MG63 (cell line): ENCODE data around the gene CDK5R2. TPM values are rescaled to one million over a fixed set of nuclear protein-coding genes. Genes with fewer than 3 reads are reported as not detected.

Experiments
- DNase-seq: peaks from one replicate; pipeline ENCODE4 v3.0.0-alpha.2; 2020
- H3K27me3 ChIP-seq: fragments of 250-450 bp; sonication (Bioruptor Pico); 2 replicates; pipeline ENCODE4 v1.5.1; 2020; ENCODE audit warnings: mild to moderate bottlenecking, moderate library complexity
- H3K36me3 ChIP-seq: fragments of 250-450 bp; sonication (Bioruptor Pico); 2 replicates; pipeline ENCODE4 v1.5.1; 2020; ENCODE audit warnings: mild to moderate bottlenecking, moderate library complexity
- H3K4me3 ChIP-seq: fragments of 250-450 bp; sonication (Bioruptor Pico); 2 replicates; pipeline ENCODE4 v1.5.1; 2020; ENCODE audit warnings: mild to moderate bottlenecking, moderate library complexity
- H3K9me3 ChIP-seq: fragments of 250-450 bp; sonication (Bioruptor Pico); 2 replicates; pipeline ENCODE4 v1.5.1; 2020; ENCODE audit warnings: mild to moderate bottlenecking, moderate library complexity
- total RNA-seq: library from RNA; depleted of rRNA; stranded (reverse); fragments of >200 nt; shearing (Covaris generic); gene quantifications from 2 replicates; pipeline ENCODE4 v1.2.3, GENCODE V29; 2014; ENCODE audit warnings: low replicate concordance; rRNA removed

The CDK5R2 gene
- total RNA-seq, 1 experiment from 2014 or later, result not detected

GRCh38 chr2:219010162-219010756 lies 50.8 kb downstream of the CDK5R2 start:
- no peaks in the 10 kb centered on the region for H3K36me3 ChIP-seq
- H3K27me3 ChIP-seq, result no peaks in the 10 kb centered on the region
- H3K9me3 ChIP-seq, result no peaks in the 10 kb centered on the region
- DNase-seq, result no peak
- no peak overlapping the region for H3K4me3 ChIP-seq

GRCh38 chr2:219010873-219011272 lies 51.4 kb downstream of the CDK5R2 start:
- no peaks in the 10 kb centered on the region for H3K27me3 ChIP-seq
- H3K4me3 ChIP-seq, result no peak overlapping the region
- H3K36me3 ChIP-seq, result no peaks in the 10 kb centered on the region
- no peak for DNase-seq
- H3K9me3 ChIP-seq, result no peaks in the 10 kb centered on the region

Other genes with a start within 250 kb of the CDK5R2 start
- gene TTLL4, start 248.8 kb upstream of the CDK5R2 start, total RNA-seq, result 0.69 and 4.5 TPM in 2 replicates
- gene CYP27A1, start 177.5 kb upstream of the CDK5R2 start, total RNA-seq, result 7.7 and 8.9 TPM in 2 replicates
- not detected in 2 replicates for gene PRKAG3, start 127.9 kb upstream of the CDK5R2 start, total RNA-seq
- not detected in 2 replicates for gene WNT6, start 99.9 kb upstream of the CDK5R2 start, total RNA-seq
- gene WNT10A, start 78.8 kb upstream of the CDK5R2 start, total RNA-seq, result not detected in 2 replicates
- gene FEV, start 25.5 kb downstream of the CDK5R2 start, total RNA-seq, result not detected in 2 replicates
- gene CRYBA2, start 33.8 kb downstream of the CDK5R2 start, total RNA-seq, result not detected in 2 replicates
- 0.03 TPM in 1 of 2 replicates, not detected in the other for gene CFAP65, start 81.8 kb downstream of the CDK5R2 start, total RNA-seq
- 0.16 TPM in 1 of 2 replicates, not detected in the other for gene IHH, start 101.3 kb downstream of the CDK5R2 start, total RNA-seq
- gene NHEJ1, start 201.1 kb downstream of the CDK5R2 start, total RNA-seq, result 20.9 and 22.6 TPM in 2 replicates
- gene SLC23A3, start 210.4 kb downstream of the CDK5R2 start, total RNA-seq, result not detected in 2 replicates
- gene CNPPD1, start 217.3 kb downstream of the CDK5R2 start, total RNA-seq, result 35.2 and 40.6 TPM in 2 replicates
- gene RETREG2, start 218.6 kb downstream of the CDK5R2 start, total RNA-seq, result 52.2 and 85.4 TPM in 2 replicates
- 43.3 and 72.7 TPM in 2 replicates for gene ZFAND2B, start 247.1 kb downstream of the CDK5R2 start, total RNA-seq